H1 (cell line): Measurements from ENCODE around the gene LAMA4. TPM values are rescaled to one million over a fixed set of nuclear protein-coding genes. Genes with fewer than 3 reads are reported as not detected.

ENCODE experiments used
- CTCF ChIA-PET: fragments of 300-600 bp; sonication (Branson Sonifier 250); formaldehyde crosslinking; loops from one replicate; lab custom pipeline; 2021; ENCODE audit not compliant: partially characterized antibody; lab: Charles Lee
- POLR2A ChIA-PET: fragments of 300-600 bp; sonication (Branson Sonifier 250); formaldehyde crosslinking; loops from one replicate; lab custom pipeline; 2021; ENCODE audit warnings: inconsistent platforms; ENCODE audit not compliant: partially characterized antibody; lab: Charles Lee
- DNase-seq, 2 experiments: peaks; one replicate each; pipeline versions ENCODE4 v3.0.0 to v3.0.0-alpha.2; 2010 to 2022; ENCODE audit warnings: low spot score in 2 of 2, low read depth in 1 of 2, mixed read lengths in 1 of 2
- FAIRE-seq: peaks from 2 replicates; lab custom pipeline; 2011; peaks lifted over from hg19 to GRCh38; lab: Jason Lieb, UNC
- H2AFZ ChIP-seq: 2 replicates; pipeline ENCODE4 v1.8.1; 2012; ENCODE audit warnings: low read length, inconsistent platforms
- H2AK5ac ChIP-seq: 2 replicates; pipeline ENCODE4 v1.6.1; 2013; ENCODE audit warnings: low read depth, low read length
- H2BK120ac ChIP-seq: replicated peaks from 2 replicates; pipeline ENCODE3; 2013; ENCODE audit warnings: low read depth, low read length, inconsistent platforms
- H2BK12ac ChIP-seq: 2 replicates; pipeline ENCODE4 v1.6.1; 2013; ENCODE audit warnings: low read depth, low read length
- H2BK15ac ChIP-seq: 2 replicates; pipeline ENCODE4 v1.6.1; 2013; ENCODE audit warnings: low read length
- H2BK20ac ChIP-seq: 2 replicates; pipeline ENCODE4 v1.6.1; 2013; ENCODE audit warnings: low read length
- H2BK5ac ChIP-seq: 2 replicates; pipeline ENCODE4 v1.6.1; 2013; ENCODE audit warnings: low read depth, low read length
- H3K14ac ChIP-seq: 2 replicates; pipeline ENCODE4 v1.6.1; 2013; ENCODE audit warnings: inconsistent platforms; ENCODE audit not compliant: insufficient read length
- H3K18ac ChIP-seq: 2 replicates; pipeline ENCODE4 v1.6.1; 2013; ENCODE audit warnings: low read length; ENCODE audit errors: extremely low read depth
- H3K23ac ChIP-seq: 2 replicates; pipeline ENCODE4 v1.6.1; 2013; ENCODE audit warnings: inconsistent platforms; ENCODE audit not compliant: insufficient read length
- H3K23me2 ChIP-seq: 2 replicates; pipeline ENCODE4 v1.6.1; 2013; ENCODE audit warnings: low read depth, low read length
- H3K27ac ChIP-seq: 2 replicates; pipeline ENCODE4 v1.6.1; 2011; ENCODE audit warnings: low read depth, low read length, inconsistent platforms
- H3K27me3 ChIP-seq, 4 experiments: replicated peaks in 1 of 4; 1 replicate in 1 of 4; 2 replicates in 3 of 4; pipeline versions ENCODE4 v1.6.1 to v1.8.1; 2011 to 2013; ENCODE audit warnings: low read length in 3 of 4, mild to moderate bottlenecking in 3 of 4, inconsistent platforms in 2 of 4, mixed read lengths in 2 of 4, moderate library complexity in 1 of 4; ENCODE audit not compliant: control insufficient read depth in 3 of 4, insufficient read depth in 3 of 4; ENCODE audit errors: extremely low read depth in 1 of 4
- H3K36me3 ChIP-seq, 4 experiments: 2 replicates each; pipeline versions ENCODE4 v1.6.1 to v1.8.1; 2011 to 2013; ENCODE audit warnings: mild to moderate bottlenecking in 4 of 4, low read length in 3 of 4, moderate library complexity in 2 of 4, control low read depth in 1 of 4, inconsistent platforms in 1 of 4; ENCODE audit not compliant: insufficient read depth in 4 of 4, control insufficient read depth in 2 of 4
- H3K4ac ChIP-seq: replicated peaks from 2 replicates; pipeline ENCODE3; 2013; ENCODE audit warnings: low read length, low read depth, mixed read lengths, inconsistent platforms; ENCODE audit not compliant: insufficient read length
- H3K4me1 ChIP-seq, 4 experiments: replicated peaks in 1 of 4; 1 replicate in 1 of 4; 2 replicates in 3 of 4; pipeline versions ENCODE4 v1.6.1 to v1.8.1; 2011 to 2013; ENCODE audit warnings: low read length in 3 of 4, inconsistent platforms in 2 of 4, mixed read lengths in 1 of 4; ENCODE audit not compliant: insufficient read depth in 4 of 4, control insufficient read depth in 3 of 4
- H3K4me2 ChIP-seq, 2 experiments: 2 replicates each; pipeline versions ENCODE4 v1.6.1 to v1.8.1; 2011 to 2013; ENCODE audit warnings: low read depth in 2 of 2, low read length in 2 of 2, control low read depth in 1 of 2, inconsistent platforms in 1 of 2, mild to moderate bottlenecking in 1 of 2; ENCODE audit not compliant: insufficient read depth in 1 of 2
- H3K4me3 ChIP-seq, 4 experiments: fragments of 200-600, 300-600 bp in 1 of 4; sonication (generic), shearing (Covaris generic), sonication (Bioruptor Twin) in 1 of 4; 2 replicates each; pipeline versions ENCODE4 v1.5.1 to v1.8.1; 2011 to 2016; ENCODE audit warnings: low read length in 4 of 4, low read depth in 3 of 4, control low read depth in 2 of 4, inconsistent platforms in 2 of 4, mild to moderate bottlenecking in 2 of 4, mixed read lengths in 1 of 4, moderate library complexity in 1 of 4; ENCODE audit not compliant: insufficient read depth in 2 of 4; ENCODE audit errors: extremely low read depth in 1 of 4
- H3K56ac ChIP-seq: replicated peaks from 2 replicates; pipeline ENCODE3; 2013; ENCODE audit warnings: low read depth, mild to moderate bottlenecking, mixed read lengths, low read length, inconsistent platforms; ENCODE audit not compliant: insufficient read length
- H3K79me1 ChIP-seq: 2 replicates; pipeline ENCODE4 v1.6.1; 2013; ENCODE audit warnings: low read depth, low read length, control low read depth
- H3K79me2 ChIP-seq, 2 experiments: 2 replicates each; pipeline versions ENCODE4 v1.6.1 to v1.8.1; 2012 to 2013; ENCODE audit warnings: low read length in 2 of 2, mild to moderate bottlenecking in 2 of 2, inconsistent platforms in 1 of 2; ENCODE audit not compliant: insufficient read depth in 2 of 2, control insufficient read depth in 1 of 2
- H3K9ac ChIP-seq, 4 experiments: replicated peaks in 1 of 4; 1 replicate in 1 of 4; 2 replicates in 3 of 4; pipeline versions ENCODE4 v1.6.1 to v1.8.1; 2011 to 2013; ENCODE audit warnings: low read depth in 3 of 4, low read length in 3 of 4, control low read depth in 2 of 4, mild to moderate bottlenecking in 2 of 4, moderate library complexity in 2 of 4, inconsistent platforms in 1 of 4; ENCODE audit errors: extremely low read depth in 1 of 4
- H3K9me3 ChIP-seq, 2 experiments: 2 replicates each; pipeline versions ENCODE4 v1.6.1 to v1.8.1; 2012 to 2013; ENCODE audit warnings: mild to moderate bottlenecking in 2 of 2, moderate library complexity in 2 of 2, control low read depth in 1 of 2, inconsistent platforms in 1 of 2, low read depth in 1 of 2, low read length in 1 of 2, mixed read lengths in 1 of 2; ENCODE audit not compliant: insufficient read depth in 2 of 2
- H4K20me1 ChIP-seq, 2 experiments: replicated peaks in 1 of 2; 2 replicates each; pipeline versions ENCODE3 to v1.8.1; 2011 to 2013; ENCODE audit warnings: inconsistent platforms in 2 of 2, low read length in 2 of 2, mild to moderate bottlenecking in 1 of 2; ENCODE audit not compliant: insufficient read depth in 2 of 2, control insufficient read depth in 1 of 2
- H4K5ac ChIP-seq: 2 replicates; pipeline ENCODE4 v1.6.1; 2013; ENCODE audit warnings: low read length, low read depth, mixed read lengths, inconsistent platforms; ENCODE audit not compliant: insufficient read length
- H4K8ac ChIP-seq: 2 replicates; pipeline ENCODE4 v1.8.0; 2013; ENCODE audit warnings: mild to moderate bottlenecking, moderate library complexity, low read length, inconsistent platforms; ENCODE audit not compliant: insufficient read depth; ENCODE audit errors: extremely low read depth
- H4K91ac ChIP-seq: replicated peaks from 2 replicates; pipeline ENCODE3; 2013; ENCODE audit warnings: low read length, mixed read lengths, inconsistent platforms; ENCODE audit not compliant: insufficient read length
- CEBPB ChIP-seq: IDR thresholded peaks from 2 replicates; pipeline ENCODE4 v1.6.1; 2012; ENCODE audit warnings: low read depth, low read length
- CHD1 ChIP-seq: IDR thresholded peaks from 2 replicates; pipeline ENCODE4 v1.6.1; 2012; ENCODE audit warnings: low read depth, low read length, improper control_type of control experiment
- CTCF ChIP-seq, 3 experiments: IDR thresholded peaks; 1 replicate in 2 of 3; 2 replicates in 1 of 3; pipeline versions ENCODE4 v1.5.1 to v1.6.1; 2011; ENCODE audit warnings: low read length in 3 of 3, mild to moderate bottlenecking in 3 of 3, inconsistent platforms in 2 of 3, low read depth in 1 of 3, moderate library complexity in 1 of 3; ENCODE audit not compliant: insufficient read depth in 1 of 3; ENCODE audit errors: control extremely low read depth in 1 of 3
- EP300 ChIP-seq, 2 experiments: IDR thresholded peaks; 1 replicate in 1 of 2; 2 replicates in 1 of 2; pipeline ENCODE4 v1.6.1; 2011 to 2012; ENCODE audit warnings: low read depth in 2 of 2, low read length in 2 of 2, mild to moderate bottlenecking in 2 of 2, borderline replicate concordance in 1 of 2, inconsistent platforms in 1 of 2, moderate library complexity in 1 of 2
- EZH2 ChIP-seq: fragments of 200-600 bp; sonication (generic); IDR thresholded peaks from 2 replicates; pipeline ENCODE4 v1.7.1; 2012; ENCODE audit warnings: low read depth, mild to moderate bottlenecking, moderate library complexity, low read length, inconsistent platforms; ENCODE audit not compliant: severe bottlenecking
- PHF8 ChIP-seq: fragments of 200-600 bp; sonication (generic); conservative IDR thresholded peaks from 2 replicates; pipeline ENCODE4 v1.7.1; 2012; ENCODE audit warnings: low read depth, mild to moderate bottlenecking, inconsistent platforms, low read length, moderate library complexity
- POLR2A ChIP-seq, 2 experiments: IDR thresholded peaks; 1 replicate in 1 of 2; 2 replicates in 1 of 2; pipeline ENCODE4 v1.6.1; 2011; ENCODE audit warnings: low read depth in 2 of 2, low read length in 2 of 2, mild to moderate bottlenecking in 2 of 2; ENCODE audit errors: control extremely low read depth in 1 of 2
- SIRT6 ChIP-seq: IDR thresholded peaks from one replicate; pipeline ENCODE4 v1.7.1; 2012; ENCODE audit warnings: low read length, inconsistent platforms
- TBP ChIP-seq: IDR thresholded peaks from 2 replicates; pipeline ENCODE4 v1.6.1; 2011; ENCODE audit warnings: low read depth, low read length, improper control_type of control experiment
- WGBS, 2 experiments: shearing (Covaris generic) in 1 of 2; methylation state at CpG; one replicate each; pipeline versions ENCODE4 v1.1.6 to v1.1.7; 2013 to 2015; ENCODE audit warnings: low lambda C conversion rate in 2 of 2, mixed read lengths in 2 of 2, inconsistent platforms in 1 of 2, low coverage in 1 of 2, missing lambda C conversion rate in 1 of 2; ENCODE audit not compliant: insufficient replicate concordance in 2 of 2, insufficient coverage in 1 of 2, insufficient read length in 1 of 2; ENCODE audit errors: extremely low coverage in 1 of 2, missing lambda C conversion rate in 1 of 2; 5-methylcytosine and 5-hydroxymethylcytosine counted together
- polyA plus RNA-seq, 7 experiments: library from polyadenylated mRNA; depleted of rRNA in 3 of 7; stranded (reverse) in 5 of 7; unstranded in 2 of 7; fragments of >200 nt in 5 of 7; fragments of 200-250 nt in 2 of 7; gene quantifications; 1 replicate in 5 of 7; 2 replicates in 1 of 7; 4 replicates in 1 of 7; pipeline versions ENCODE4 v1.2.1 to v1.2.3, GENCODE V29; 2011 to 2013; ENCODE audit warnings: missing spikeins in 2 of 7, mixed read lengths in 2 of 7
- total RNA-seq: library from RNA; stranded (reverse); fragmentation: NEBNext Ultra II Directional; extraction: Animal tissue kit (Norgen Biotek cat#: 25700); gene quantifications from 2 replicates; pipeline ENCODE4 v1.2.1, GENCODE V29; 2021
- TF ChIP-seq, protein P1 (sequence below): IDR thresholded peaks from 2 replicates; pipeline ENCODE4 v1.6.1; 2011; ENCODE audit warnings: low read length, improper control_type of control experiment

LAMA4 gene
- total and polyA plus RNA-seq, 2 of the 8 experiments (the other 6 are each of a cell fraction or from before 2014, with no cell fraction given) = 0.95 to 1.5 TPM

DNA sequence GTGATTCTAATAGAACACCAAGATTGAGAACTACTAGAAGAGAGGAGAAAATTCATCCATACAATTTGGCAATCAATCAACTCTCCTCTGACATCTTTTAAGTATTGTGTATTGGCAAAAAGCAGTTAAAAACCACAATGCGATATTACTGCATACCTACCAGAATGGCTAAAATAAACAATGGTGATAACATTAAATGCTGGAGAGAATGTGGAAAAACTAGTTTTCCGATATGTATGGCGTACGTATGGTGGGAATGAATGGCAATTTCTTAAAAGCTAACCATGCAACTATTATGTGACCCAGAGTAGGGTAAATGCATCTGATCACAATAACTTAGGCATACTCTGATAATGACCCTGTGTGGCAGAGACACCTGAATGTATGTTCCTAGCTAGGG lies 29.3 kb upstream of the LAMA4 start:
- Histone ChIP-seq H3K14ac (no peak overlapping the region), H3K18ac (no peak overlapping the region), H2BK12ac (no peak overlapping the region), H3K36me3 (no peaks in the 10 kb centered on the region), H2AFZ (no peak overlapping the region), H3K27ac (no peak overlapping the region), H4K5ac (no peak overlapping the region), H2BK20ac (no peak overlapping the region), H3K4me3 (no peak overlapping the region), H2BK5ac (no peak overlapping the region), H3K9me3 (no peaks in the 10 kb centered on the region), H3K27me3 (no peaks in the 10 kb centered on the region), H3K4ac (no peak overlapping the region), H3K4me2 (no peak overlapping the region), H2BK15ac (no peak overlapping the region), H2BK120ac (no peak overlapping the region), H3K23ac (no peak overlapping the region), H3K56ac (no peak overlapping the region), H3K4me1 (no peaks in the 10 kb centered on the region), H4K8ac (no peak overlapping the region), H4K20me1 (no peaks in the 10 kb centered on the region), H2AK5ac (no peak overlapping the region), H3K79me2 (no peaks in the 10 kb centered on the region), H3K23me2 (no peaks in the 10 kb centered on the region), H3K9ac (no peak overlapping the region), H4K91ac (no peak overlapping the region), H3K79me1 (no peaks in the 10 kb centered on the region)
- WGBS, 2 experiments = 95% methylated on average over 4 of the region's 4 CpGs; no CpG with 5 or more reads in 1 of the 2 experiments
- POLR2A ChIA-PET = no interaction called here
- FAIRE-seq (no peak), DNase-seq (no peak)
- CTCF ChIA-PET = interaction anchor here (0.9 to 6.0 kb wide), 4 partner anchors 14 to 103 kb away, joined by 3 to 23 read pairs (median 8); no protein-coding TSS in a partner anchor
- TF ChIP-seq EP300 (IDR thresholded peaks at IDR 0.05; ENCODE audit: borderline replicate concordance in 1 of 2, low read depth in 2 of 2, low read length in 2 of 2) = no peak
- no peak for TF ChIP-seq CHD1
- no peak for TF ChIP-seq CEBPB
- TF ChIP-seq CTCF (IDR thresholded peaks at IDR 0.05; ENCODE audit: control extremely low read depth in 1 of 3, insufficient read depth in 1 of 3, low read depth in 1 of 3, low read length in 3 of 3) = no peak
- TF ChIP-seq TBP = no peak
- TF ChIP-seq, protein P1, sequence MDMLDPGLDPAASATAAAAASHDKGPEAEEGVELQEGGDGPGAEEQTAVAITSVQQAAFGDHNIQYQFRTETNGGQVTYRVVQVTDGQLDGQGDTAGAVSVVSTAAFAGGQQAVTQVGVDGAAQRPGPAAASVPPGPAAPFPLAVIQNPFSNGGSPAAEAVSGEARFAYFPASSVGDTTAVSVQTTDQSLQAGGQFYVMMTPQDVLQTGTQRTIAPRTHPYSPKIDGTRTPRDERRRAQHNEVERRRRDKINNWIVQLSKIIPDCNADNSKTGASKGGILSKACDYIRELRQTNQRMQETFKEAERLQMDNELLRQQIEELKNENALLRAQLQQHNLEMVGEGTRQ = no peak
- no peak for TF ChIP-seq POLR2A (IDR thresholded peaks at IDR 0.05; ENCODE audit: control extremely low read depth in 1 of 2, low read depth in 2 of 2, low read length in 2 of 2)
- no peak for TF ChIP-seq EZH2
- no peak for TF ChIP-seq PHF8
- TF ChIP-seq SIRT6 = no peak
